ENCODE results near the gene CYBB. TPM values are rescaled to one million over a fixed set of nuclear protein-coding genes. Genes with fewer than 3 reads are reported as not detected.

The CYBB gene
- total and polyA plus RNA-seq, 2 experiments from 2014 or later = 0.38 to 0.42 TPM

GRCh38 chrX:37812110-37812509 is 32.3 kb downstream of the CYBB start:
- Histone ChIP-seq H3K27ac (no peak overlapping the region), H3K4me3 (no peak overlapping the region), H3K9me3 (ENCODE audit: low read depth) (no peaks in the 10 kb centered on the region), H3K27me3 (no peaks in the 10 kb centered on the region), H3K36me3 (no peaks in the 10 kb centered on the region), H3K4me1 (ENCODE audit: low read depth) (no peaks in the 10 kb centered on the region)
- DNase-seq (ENCODE audit: low read depth in 1 of 2, low spot score in 1 of 2) = no peak
- no peak for TF ChIP-seq CTCF (IDR thresholded peaks at IDR 0.05; ENCODE audit: low read depth, low read length)

- no peak for DNase-seq (ENCODE audit: low read depth in 1 of 2, low spot score in 1 of 2)
- Histone ChIP-seq H3K4me3 (no peak overlapping the region), H3K27me3 (no peaks in the 10 kb centered on the region), H3K4me1 (ENCODE audit: low read depth) (no peaks in the 10 kb centered on the region), H3K9me3 (ENCODE audit: low read depth) (no peaks in the 10 kb centered on the region), H3K36me3 (no peaks in the 10 kb centered on the region), H3K27ac (no peak overlapping the region)
- TF ChIP-seq CTCF (IDR thresholded peaks at IDR 0.05; ENCODE audit: low read depth, low read length) = no peak
Measured at GRCh38 chrX:37813570-37813969, 33.7 kb downstream of the CYBB start.

GRCh38 chrX:37815366-37815765 is 35.5 kb downstream of the CYBB start:
- H3K27me3 ChIP-seq = no peaks in the 10 kb centered on the region
- no peak for DNase-seq (ENCODE audit: low read depth in 1 of 2, low spot score in 1 of 2)
- H3K36me3 ChIP-seq = no peaks in the 10 kb centered on the region
- H3K4me3 ChIP-seq = no peak overlapping the region
- no peak overlapping the region for H3K27ac ChIP-seq
- TF ChIP-seq CTCF (IDR thresholded peaks at IDR 0.05; ENCODE audit: low read depth, low read length) = no peak
- no peaks in the 10 kb centered on the region for H3K4me1 ChIP-seq (ENCODE audit: low read depth)
- no peaks in the 10 kb centered on the region for H3K9me3 ChIP-seq (ENCODE audit: low read depth)

- no peak overlapping the region for H3K4me3 ChIP-seq
- no peaks in the 10 kb centered on the region for H3K36me3 ChIP-seq
- no peak overlapping the region for H3K27ac ChIP-seq
- no peak for TF ChIP-seq CTCF (IDR thresholded peaks at IDR 0.05; ENCODE audit: low read depth, low read length)
- no peaks in the 10 kb centered on the region for H3K27me3 ChIP-seq
- no peaks in the 10 kb centered on the region for H3K9me3 ChIP-seq (ENCODE audit: low read depth)
- no peak for DNase-seq (ENCODE audit: low read depth in 1 of 2, low spot score in 1 of 2)
- H3K4me1 ChIP-seq (ENCODE audit: low read depth) = no peaks in the 10 kb centered on the region
Measured at GRCh38 chrX:37816766-37817165, 36.9 kb downstream of the CYBB start.

- TF ChIP-seq CTCF (IDR thresholded peaks at IDR 0.05; ENCODE audit: low read depth, low read length) = no peak
- no peaks in the 10 kb centered on the region for H3K27me3 ChIP-seq
- no peaks in the 10 kb centered on the region for H3K4me1 ChIP-seq (ENCODE audit: low read depth)
- H3K4me3 ChIP-seq = no peak overlapping the region
- no peaks in the 10 kb centered on the region for H3K9me3 ChIP-seq (ENCODE audit: low read depth)
- H3K27ac ChIP-seq = no peak overlapping the region
- no peaks in the 10 kb centered on the region for H3K36me3 ChIP-seq
- no peak for DNase-seq (ENCODE audit: low read depth in 1 of 2, low spot score in 1 of 2)
Measured at GRCh38 chrX:37817176-37817575, 37.3 kb downstream of the CYBB start.

- H3K36me3 ChIP-seq = no peaks in the 10 kb centered on the region
- no peak overlapping the region for H3K4me3 ChIP-seq
- no peak for DNase-seq (ENCODE audit: low read depth in 1 of 2, low spot score in 1 of 2)
- no peaks in the 10 kb centered on the region for H3K27me3 ChIP-seq
- TF ChIP-seq CTCF (IDR thresholded peaks at IDR 0.05; ENCODE audit: low read depth, low read length) = no peak
- no peaks in the 10 kb centered on the region for H3K9me3 ChIP-seq (ENCODE audit: low read depth)
- H3K4me1 ChIP-seq (ENCODE audit: low read depth) = no peaks in the 10 kb centered on the region
- no peak overlapping the region for H3K27ac ChIP-seq
Measured at GRCh38 chrX:37817579-37817978, 37.7 kb downstream of the CYBB start.
